ENCODE measurements around the gene COA7. TPM values are rescaled to one million over a fixed set of nuclear protein-coding genes. Genes with fewer than 3 reads are reported as not detected.
"Not testable (repeated sequence)": the region's sequence is repeated elsewhere in the genome, so short reads cannot be mapped to it uniquely, and the experiment has no call there.

The COA7 gene
- total RNA-seq, 2 donors from 2014 or later = 14.8 to 23.8 TPM

GRCh38 chr1:52691821-52692220, 6.3 kb downstream of the COA7 start:
- TF ChIP-seq CTCF (IDR thresholded peaks at IDR 0.05) = no peak
- intact Hi-C loops (cut with DNase I) = loop anchor here (10.0 kb wide), 1 partner anchor 233 kb away; the partner anchor contains the start of genes ECHDC2 and SCP2
- Histone ChIP-seq H3K9me3 (no peaks in the 10 kb centered on the region), H3K9ac (ENCODE audit: low read depth in 2 of 2, low read length in 2 of 2) (no peak overlapping the region), H3K4me3 (no peak overlapping the region), H3K27ac (no peak overlapping the region), H3K36me3 (peaks cover 3% of the 10 kb centered on the region), H3K4me1 (no peaks in the 10 kb centered on the region), H3K27me3 (no peaks in the 10 kb centered on the region)
- DNase-seq = no peak

- no peak for TF ChIP-seq CTCF (IDR thresholded peaks at IDR 0.05)
- intact Hi-C loops (cut with DNase I) = no loop called here
- Histone ChIP-seq H3K27me3 (no peaks in the 10 kb centered on the region), H3K27ac (no peak overlapping the region), H3K9me3 (no peaks in the 10 kb centered on the region), H3K9ac (ENCODE audit: low read depth in 2 of 2, low read length in 2 of 2) (no peak overlapping the region), H3K36me3 (peaks cover 3% of the 10 kb centered on the region), H3K4me1 (no peaks in the 10 kb centered on the region), H3K4me3 (no peak overlapping the region)
- DNase-seq = no peak
These were observed 11.3 kb downstream of the COA7 start for GRCh38 chr1:52686830-52687229.

GRCh38 chr1:52686261-52686751, 11.8 kb downstream of the COA7 start:
- intact Hi-C loops (cut with DNase I); H3K9ac ChIP-seq (ENCODE audit: low read depth in 2 of 2, low read length in 2 of 2); H3K4me3 ChIP-seq; H3K4me1 ChIP-seq; H3K9me3 ChIP-seq; H3K36me3 ChIP-seq; H3K27me3 ChIP-seq; H3K27ac ChIP-seq: not testable (repeated sequence)
- peak; percentile 66 for DNase-seq
- peak; percentile 69 for TF ChIP-seq CTCF (IDR thresholded peaks at IDR 0.05)

- no peak for DNase-seq
- intact Hi-C loops (cut with DNase I) = no loop called here
- H3K36me3 ChIP-seq = peaks cover 3% of the 10 kb centered on the region
- H3K4me3 ChIP-seq = no peak overlapping the region
- no peaks in the 10 kb centered on the region for H3K4me1 ChIP-seq
- no peaks in the 10 kb centered on the region for H3K9me3 ChIP-seq
- no peak overlapping the region for H3K9ac ChIP-seq (ENCODE audit: low read depth in 2 of 2, low read length in 2 of 2)
- TF ChIP-seq CTCF (IDR thresholded peaks at IDR 0.05) = no peak
- no peak overlapping the region for H3K27ac ChIP-seq
- no peaks in the 10 kb centered on the region for H3K27me3 ChIP-seq
These were observed 13.6 kb downstream of the COA7 start for GRCh38 chr1:52684545-52684944.

GRCh38 chr1:52683367-52683940, 14.7 kb downstream of the COA7 start:
- H3K27me3 ChIP-seq = no peaks in the 10 kb centered on the region
- no peaks in the 10 kb centered on the region for H3K9me3 ChIP-seq
- intact Hi-C loops (cut with DNase I) = no loop called here
- DNase-seq = no peak
- no peak overlapping the region for H3K4me3 ChIP-seq
- TF ChIP-seq CTCF (IDR thresholded peaks at IDR 0.05) = no peak
- peaks cover 3% of the 10 kb centered on the region for H3K36me3 ChIP-seq
- H3K27ac ChIP-seq = no peak overlapping the region
- H3K4me1 ChIP-seq = no peaks in the 10 kb centered on the region
- no peak overlapping the region for H3K9ac ChIP-seq (ENCODE audit: low read depth in 2 of 2, low read length in 2 of 2)

All from colonic mucosa (tissue), 4 donors.